Measurements from ENCODE around the gene CDHR2. TPM values are rescaled to one million over a fixed set of nuclear protein-coding genes. Genes with fewer than 3 reads are reported as not detected.

The CDHR2 gene
- total and polyA plus RNA-seq, 8 donors: 0.18 to 0.92 (median 0.32) TPM; not detected in 1

GRCh38 chr5:176531902-176532493 is 17.1 kb upstream of the CDHR2 start:
- no peak for TF ChIP-seq CTCF (IDR thresholded peaks at IDR 0.05)
- DNase-seq (peak in 1 of 4 donors; percentile 73), ATAC-seq (no peak)
- peak overlapping the region in 1 of 2 donors; percentile 20 for H3K27ac ChIP-seq
- H3K4me1 ChIP-seq: peaks cover 29 to 60% of the 10 kb centered on the region in 2 donors
- no peak overlapping the region for H3K4me3 ChIP-seq
- peaks cover 0 to 51% of the 10 kb centered on the region in 2 donors for H3K36me3 ChIP-seq
- H3K9me3 ChIP-seq: no peaks in the 10 kb centered on the region
- H3K27me3 ChIP-seq: no peaks in the 10 kb centered on the region
- intact Hi-C loops (cut with DNase I): no loop called here

GRCh38 chr5:176532795-176533194 is 16.3 kb upstream of the CDHR2 start:
- ATAC-seq: no peak
- no peaks in the 10 kb centered on the region for H3K9me3 ChIP-seq
- peaks cover 29 to 60% of the 10 kb centered on the region in 2 donors for H3K4me1 ChIP-seq
- no peak overlapping the region for H3K4me3 ChIP-seq
- H3K27ac ChIP-seq: peak overlapping the region; percentile 48 to 99
- TF ChIP-seq CTCF (IDR thresholded peaks at IDR 0.05): no peak
- DNase-seq: peak in 1 of 4 donors; percentile 66
- H3K36me3 ChIP-seq: peaks cover 0 to 43% of the 10 kb centered on the region in 2 donors
- no peaks in the 10 kb centered on the region for H3K27me3 ChIP-seq
- intact Hi-C loops (cut with DNase I): no loop called here

- H3K36me3 ChIP-seq: peaks cover 0 to 37% of the 10 kb centered on the region in 2 donors
- peaks cover 32 to 66% of the 10 kb centered on the region in 2 donors for H3K4me1 ChIP-seq
- H3K27ac ChIP-seq: peak overlapping the region; percentile 48 to 99
- no peak for TF ChIP-seq CTCF (IDR thresholded peaks at IDR 0.05)
- no peaks in the 10 kb centered on the region for H3K9me3 ChIP-seq
- no peaks in the 10 kb centered on the region for H3K27me3 ChIP-seq
- peak overlapping the region in 1 of 2 donors; percentile 22 for H3K4me3 ChIP-seq
- DNase-seq (peak in 1 of 4 donors; percentile 89), ATAC-seq (no peak)
- intact Hi-C loops (cut with DNase I): no loop called here
These were observed 15.8 kb upstream of the CDHR2 start for GRCh38 chr5:176533390-176533789.

GRCh38 chr5:176533894-176534611 is 15.1 kb upstream of the CDHR2 start:
- Histone ChIP-seq H3K4me3 (peak overlapping the region in 1 of 2 donors; percentile 22), H3K27ac (peak overlapping the region; percentile 48 to 99), H3K4me1 (peaks cover 32 to 72% of the 10 kb centered on the region in 2 donors), H3K9me3 (no peaks in the 10 kb centered on the region), H3K36me3 (peaks cover 0 to 31% of the 10 kb centered on the region in 2 donors), H3K27me3 (no peaks in the 10 kb centered on the region)
- intact Hi-C loops (cut with DNase I): no loop called here
- DNase-seq: peak in 1 of 4 donors; percentile 68
- no peak for ATAC-seq
- no peak for TF ChIP-seq CTCF (IDR thresholded peaks at IDR 0.05)

GRCh38 chr5:176534640-176535039 is 14.5 kb upstream of the CDHR2 start:
- H3K9me3 ChIP-seq: no peaks in the 10 kb centered on the region
- intact Hi-C loops (cut with DNase I): no loop called here
- H3K4me1 ChIP-seq: peaks cover 32 to 78% of the 10 kb centered on the region in 2 donors

More at GRCh38 chr5:176534640-176535039, 14.5 kb upstream of the CDHR2 start:
- Histone ChIP-seq H3K27ac (peak overlapping the region; percentile 91 to 99), H3K27me3 (no peaks in the 10 kb centered on the region), H3K36me3 (peaks cover 0 to 25% of the 10 kb centered on the region in 2 donors), H3K4me3 (peak overlapping the region in 1 of 2 donors; percentile 82)
- TF ChIP-seq CTCF (IDR thresholded peaks at IDR 0.05): no peak
- ATAC-seq: no peak
- peak in 1 of 4 donors; percentile 42 for DNase-seq

All from left lung (tissue), 10 donors.